Lung (tissue), 12 donors: ENCODE results near the gene LRIT1. TPM values are rescaled to one million over a fixed set of nuclear protein-coding genes. Genes with fewer than 3 reads are reported as not detected.

Experiments
- ATAC-seq: fragments of 200-7000 bp; cut with Tn5 transposase; one replicate; pipeline ENCODE4 v1.9.1; 2020; ENCODE audit warnings: moderate number of reproducible peaks; ENCODE audit not compliant: insufficient read depth, low FRiP score
- DNase-seq, 3 donors: peaks; one replicate each; pipeline ENCODE4 v3.0.0-alpha.2; 2013 to 2017
- H3K27ac ChIP-seq, 2 donors: one replicate each; pipeline ENCODE4 v1.5.1; 2013; ENCODE audit warnings: mild to moderate bottlenecking in 2 of 2, moderate library complexity in 2 of 2, control low read depth in 1 of 2, inconsistent platforms in 1 of 2, low read depth in 1 of 2, low read length in 1 of 2
- H3K27me3 ChIP-seq, 3 donors: one replicate each; pipeline ENCODE4 v1.5.1; 2013; ENCODE audit warnings: low read length in 2 of 3; ENCODE audit not compliant: control insufficient read depth in 3 of 3, insufficient read depth in 3 of 3
- H3K36me3 ChIP-seq, 4 donors: one replicate each; pipeline ENCODE4 v1.5.1; 2013; ENCODE audit warnings: low read length in 4 of 4, mild to moderate bottlenecking in 1 of 4, moderate library complexity in 1 of 4; ENCODE audit not compliant: control insufficient read depth in 4 of 4, insufficient read depth in 4 of 4
- H3K4me1 ChIP-seq, 5 donors: one replicate each; pipeline ENCODE4 v1.5.1; 2013; ENCODE audit warnings: low read length in 5 of 5, mild to moderate bottlenecking in 2 of 5, moderate library complexity in 1 of 5; ENCODE audit not compliant: control insufficient read depth in 5 of 5, insufficient read depth in 5 of 5
- H3K4me3 ChIP-seq: one replicate; pipeline ENCODE4 v1.5.1; 2013; ENCODE audit warnings: mild to moderate bottlenecking, control low read depth, moderate library complexity
- H3K9ac ChIP-seq, 2 donors: one replicate each; pipeline ENCODE4 v1.5.1; 2013; ENCODE audit warnings: low read length in 2 of 2, control low read depth in 1 of 2; ENCODE audit not compliant: insufficient read depth in 1 of 2
- H3K9me3 ChIP-seq, 4 donors: one replicate each; pipeline ENCODE4 v1.5.1; 2013; ENCODE audit warnings: low read length in 3 of 4, mild to moderate bottlenecking in 1 of 4, moderate library complexity in 1 of 4; ENCODE audit not compliant: control insufficient read depth in 4 of 4, insufficient read depth in 3 of 4
- CTCF ChIP-seq: IDR thresholded peaks from 2 replicates; pipeline ENCODE4 v1.5.1; 2012; ENCODE audit warnings: mild to moderate bottlenecking; ENCODE audit errors: control extremely low read depth, extremely low read depth
- WGBS, 2 donors: extraction: QIAGEN DNeasy Blood & Tissue Kit; methylation state at CpG; one replicate each; pipeline ENCODE4 v1.1.7; 2013; 5-methylcytosine and 5-hydroxymethylcytosine counted together
- polyA plus RNA-seq, 2 donors: library from polyadenylated mRNA; stranded (reverse); fragments of 200-250 nt; gene quantifications; one replicate each; pipeline ENCODE4 v1.2.1, GENCODE V29; 2013
- total RNA-seq, 2 donors: library from RNA; depleted of rRNA in 1 of 2; stranded (reverse); fragments of >200 nt in 1 of 2; gene quantifications; one replicate each; pipeline ENCODE4 v1.2.1, GENCODE V29; 2014 to 2021
- donor health status: control.
- donor health status: control.
- donor health status: Bipolar disorder and iron deficiency.
- donor health status: healthy.
- donor health status: DM: yes; HTN: yes; CAD: no.

The LRIT1 gene
- total and polyA plus RNA-seq, 4 donors: not detected

GRCh38 chr10:84261236-84261915 lies 20.0 kb upstream of the LRIT1 start:
- peaks cover 0 to 2% (median 0%) of the 10 kb centered on the region in 5 donors for H3K4me1 ChIP-seq
- no peak overlapping the region for H3K4me3 ChIP-seq
- no peak overlapping the region for H3K27ac ChIP-seq
- H3K27me3 ChIP-seq: no peaks in the 10 kb centered on the region
- DNase-seq (no peak), ATAC-seq (no peak)
- H3K36me3 ChIP-seq: no peaks in the 10 kb centered on the region
- no peak overlapping the region for H3K9ac ChIP-seq
- WGBS, 2 donors: 86 to 94% methylated on average over 7 of the region's 7 CpGs
- no peak for TF ChIP-seq CTCF
- H3K9me3 ChIP-seq: no peaks in the 10 kb centered on the region

GRCh38 chr10:84258034-84258695 lies 16.8 kb upstream of the LRIT1 start:
- Histone ChIP-seq H3K36me3 (no peaks in the 10 kb centered on the region), H3K27ac (no peak overlapping the region), H3K9ac (no peak overlapping the region), H3K4me1 (no peaks in the 10 kb centered on the region), H3K27me3 (no peaks in the 10 kb centered on the region), H3K9me3 (no peaks in the 10 kb centered on the region), H3K4me3 (no peak overlapping the region)
- 88 to 89% methylated on average over 7 of the region's 7 CpGs for WGBS, 2 donors
- no peak for DNase-seq
- no peak for ATAC-seq
- TF ChIP-seq CTCF: no peak

- no peak overlapping the region for H3K9ac ChIP-seq
- no peaks in the 10 kb centered on the region for H3K9me3 ChIP-seq
- no peaks in the 10 kb centered on the region for H3K4me1 ChIP-seq
- no peak for TF ChIP-seq CTCF
- 77 to 78% methylated on average over 15 of the region's 15 CpGs for WGBS, 2 donors
- no peak overlapping the region for H3K27ac ChIP-seq
- DNase-seq (no peak), ATAC-seq (no peak)
- H3K27me3 ChIP-seq: no peaks in the 10 kb centered on the region
- H3K4me3 ChIP-seq: no peak overlapping the region
- no peaks in the 10 kb centered on the region for H3K36me3 ChIP-seq
Observed at GRCh38 chr10:84257343-84258020, 16.1 kb upstream of the LRIT1 start.
